ENCODE measurements around the gene UBN2.
"Not testable (repeated sequence)": the region's sequence is repeated elsewhere in the genome, so short reads cannot be mapped to it uniquely, and the experiment has no call there.

Gene UBN2

GRCh38 chr7:139224836-139225235 lies 6.2 kb upstream of the UBN2 start:
- not testable (repeated sequence) for H3K4me3 Mint-ChIP-seq; DNase-seq; H3K36me3 Mint-ChIP-seq (ENCODE audit: low read depth); H3K4me1 Mint-ChIP-seq (ENCODE audit: low read depth); H3K27ac Mint-ChIP-seq; H3K9me3 Mint-ChIP-seq
- H3K27me3 Mint-ChIP-seq, result peaks cover 11% of the 10 kb centered on the region

GRCh38 chr7:139225286-139226157 lies 5.5 kb upstream of the UBN2 start:
- not testable (repeated sequence) for H3K27ac Mint-ChIP-seq; H3K27me3 Mint-ChIP-seq; H3K4me1 Mint-ChIP-seq (ENCODE audit: low read depth)

GRCh38 chr7:139226158-139226515 lies 4.9 kb upstream of the UBN2 start:
- H3K27ac Mint-ChIP-seq; H3K4me3 Mint-ChIP-seq; H3K36me3 Mint-ChIP-seq (ENCODE audit: low read depth); DNase-seq; H3K9me3 Mint-ChIP-seq; H3K27me3 Mint-ChIP-seq: not testable (repeated sequence)
- peaks cover 13% of the 10 kb centered on the region for H3K4me1 Mint-ChIP-seq (ENCODE audit: low read depth)

More at GRCh38 chr7:139225286-139226157, 5.5 kb upstream of the UBN2 start:
- H3K9me3 Mint-ChIP-seq; H3K36me3 Mint-ChIP-seq (ENCODE audit: low read depth); DNase-seq; H3K4me3 Mint-ChIP-seq: not testable (repeated sequence)

GRCh38 chr7:139226988-139227488 lies 4.0 kb upstream of the UBN2 start:
- not testable (repeated sequence) for H3K9me3 Mint-ChIP-seq, H3K27ac Mint-ChIP-seq

GRCh38 chr7:139230023-139230422 lies 1.0 kb upstream of the UBN2 start:
- H3K4me1 Mint-ChIP-seq (ENCODE audit: low read depth), result peaks cover 34% of the 10 kb centered on the region
- H3K36me3 Mint-ChIP-seq (ENCODE audit: low read depth), result peaks cover 7% of the 10 kb centered on the region
- H3K4me3 Mint-ChIP-seq, result peak overlapping the region; percentile 97
- H3K27ac Mint-ChIP-seq, result no peak overlapping the region
- no peaks in the 10 kb centered on the region for H3K9me3 Mint-ChIP-seq
- DNase-seq, result no peak
- peaks cover 9% of the 10 kb centered on the region for H3K27me3 Mint-ChIP-seq

More at GRCh38 chr7:139226988-139227488, 4.0 kb upstream of the UBN2 start:
- not testable (repeated sequence) for H3K4me3 Mint-ChIP-seq; H3K36me3 Mint-ChIP-seq (ENCODE audit: low read depth); DNase-seq; H3K27me3 Mint-ChIP-seq
- H3K4me1 Mint-ChIP-seq (ENCODE audit: low read depth), result peaks cover 14% of the 10 kb centered on the region

- Mint-ChIP-seq H3K27ac (peak overlapping the region; percentile 97), H3K9me3 (no peaks in the 10 kb centered on the region), H3K4me3 (peak overlapping the region; percentile 97), H3K36me3 (ENCODE audit: low read depth) (peaks cover 7% of the 10 kb centered on the region), H3K4me1 (ENCODE audit: low read depth) (peaks cover 34% of the 10 kb centered on the region), H3K27me3 (peaks cover 9% of the 10 kb centered on the region)
- DNase-seq, result no peak
Observed at GRCh38 chr7:139230484-139230773, 608 bp upstream of the UBN2 start.

GRCh38 chr7:139231513-139232376 lies 708 bp downstream of the UBN2 start:
- H3K36me3 Mint-ChIP-seq (ENCODE audit: low read depth), result peaks cover 10% of the 10 kb centered on the region
- peak overlapping the region; percentile 97 for H3K27ac Mint-ChIP-seq
- peak; percentile 50 for DNase-seq
- H3K4me3 Mint-ChIP-seq, result peak overlapping the region; percentile 97
- H3K27me3 Mint-ChIP-seq, result peaks cover 9% of the 10 kb centered on the region
- no peaks in the 10 kb centered on the region for H3K9me3 Mint-ChIP-seq
- H3K4me1 Mint-ChIP-seq (ENCODE audit: low read depth), result peaks cover 40% of the 10 kb centered on the region

- H3K27ac Mint-ChIP-seq, result peak overlapping the region; percentile 83
- peaks cover 40% of the 10 kb centered on the region for H3K4me1 Mint-ChIP-seq (ENCODE audit: low read depth)
- peak overlapping the region; percentile 91 for H3K4me3 Mint-ChIP-seq
- DNase-seq, result no peak
- peaks cover 9% of the 10 kb centered on the region for H3K27me3 Mint-ChIP-seq
- no peaks in the 10 kb centered on the region for H3K9me3 Mint-ChIP-seq
- peaks cover 15% of the 10 kb centered on the region for H3K36me3 Mint-ChIP-seq (ENCODE audit: low read depth)
Observed at GRCh38 chr7:139232377-139232717, 1.3 kb downstream of the UBN2 start.

GRCh38 chr7:139232904-139233303 lies 1.9 kb downstream of the UBN2 start:
- Mint-ChIP-seq H3K27me3 (peaks cover 5% of the 10 kb centered on the region), H3K4me1 (ENCODE audit: low read depth) (peaks cover 40% of the 10 kb centered on the region), H3K36me3 (ENCODE audit: low read depth) (peaks cover 21% of the 10 kb centered on the region), H3K9me3 (no peaks in the 10 kb centered on the region), H3K27ac (peak overlapping the region; percentile 22), H3K4me3 (peak overlapping the region; percentile 91)
- no peak for DNase-seq

GRCh38 chr7:139241258-139241657 lies 10.2 kb downstream of the UBN2 start:
- H3K27ac Mint-ChIP-seq, result no peak overlapping the region
- no peaks in the 10 kb centered on the region for H3K27me3 Mint-ChIP-seq
- no peak overlapping the region for H3K4me3 Mint-ChIP-seq
- no peaks in the 10 kb centered on the region for H3K9me3 Mint-ChIP-seq
- no peak for DNase-seq
- peaks cover 67% of the 10 kb centered on the region for H3K36me3 Mint-ChIP-seq (ENCODE audit: low read depth)
- peaks cover 11% of the 10 kb centered on the region for H3K4me1 Mint-ChIP-seq (ENCODE audit: low read depth)

GRCh38 chr7:139242741-139243281 lies 11.8 kb downstream of the UBN2 start:
- Mint-ChIP-seq H3K27me3 (no peaks in the 10 kb centered on the region), H3K36me3 (ENCODE audit: low read depth) (peaks cover 66% of the 10 kb centered on the region), H3K9me3 (no peaks in the 10 kb centered on the region), H3K4me3 (no peak overlapping the region), H3K27ac (peak overlapping the region; percentile 39), H3K4me1 (ENCODE audit: low read depth) (peaks cover 13% of the 10 kb centered on the region)
- no peak for DNase-seq

GRCh38 chr7:139245401-139245800 lies 14.4 kb downstream of the UBN2 start:
- Mint-ChIP-seq H3K4me3 (no peak overlapping the region), H3K9me3 (no peaks in the 10 kb centered on the region), H3K27ac (no peak overlapping the region), H3K4me1 (ENCODE audit: low read depth) (peaks cover 13% of the 10 kb centered on the region), H3K27me3 (no peaks in the 10 kb centered on the region), H3K36me3 (ENCODE audit: low read depth) (peaks cover 62% of the 10 kb centered on the region)
- DNase-seq, result no peak

- no peak for DNase-seq
- Mint-ChIP-seq H3K27ac (no peak overlapping the region), H3K9me3 (no peaks in the 10 kb centered on the region), H3K4me3 (no peak overlapping the region), H3K4me1 (ENCODE audit: low read depth) (peaks cover 12% of the 10 kb centered on the region), H3K36me3 (ENCODE audit: low read depth) (peaks cover 61% of the 10 kb centered on the region), H3K27me3 (no peaks in the 10 kb centered on the region)
Observed at GRCh38 chr7:139246494-139246893, 15.5 kb downstream of the UBN2 start.

GRCh38 chr7:139246905-139247304 lies 15.9 kb downstream of the UBN2 start:
- no peak for DNase-seq
- Mint-ChIP-seq H3K9me3 (no peaks in the 10 kb centered on the region), H3K36me3 (ENCODE audit: low read depth) (peaks cover 63% of the 10 kb centered on the region), H3K4me3 (no peak overlapping the region), H3K4me1 (ENCODE audit: low read depth) (peaks cover 12% of the 10 kb centered on the region), H3K27ac (no peak overlapping the region), H3K27me3 (no peaks in the 10 kb centered on the region)

Data from activated T-cell treated with anti-CD3 and anti-CD28 coated beads, Interleukin-2, amount 50 U/mL, for 24 hours (primary cell).